T-helper 17 cell (primary cell): ENCODE data around the gene FBLN2. TPM values are rescaled to one million over a fixed set of nuclear protein-coding genes. Genes with fewer than 3 reads are reported as not detected.
A peak's percentile ranks its signal among the peaks of the same experiment; 100 is the strongest.

Source experiments
- ATAC-seq: fragments of 150-1000 bp; cut with Tn5 transposase; 2 replicates; pipeline ENCODE4 v1.10.0; 2021; ENCODE audit warnings: mild to moderate bottlenecking, moderate library complexity
- DNase-seq, 3 donors: peaks; one replicate each; pipeline versions ENCODE4 v3.0.0 to v3.0.0-alpha.2; 2020 to 2021
- H3K9me3 ChIP-seq: one replicate; pipeline ENCODE4 v1.7.0; 2013; ENCODE audit warnings: low read length, mild to moderate bottlenecking; ENCODE audit not compliant: control insufficient read depth, poor library complexity, severe bottlenecking
- H3K27ac Mint-ChIP-seq: one replicate; pipeline ENCODE4 v1.8.0; 2022; ENCODE audit warnings: mild to moderate bottlenecking, moderate library complexity, mixed read lengths
- H3K27me3 Mint-ChIP-seq: one replicate; pipeline ENCODE4 v1.8.0; 2022; ENCODE audit warnings: mixed read lengths
- H3K36me3 Mint-ChIP-seq: one replicate; pipeline ENCODE4 v1.8.0; 2022; ENCODE audit warnings: low read depth, mixed read lengths
- H3K4me1 Mint-ChIP-seq: one replicate; pipeline ENCODE4 v1.8.0; 2022; ENCODE audit warnings: mild to moderate bottlenecking, mixed read lengths
- H3K4me3 Mint-ChIP-seq: one replicate; pipeline ENCODE4 v1.8.0; 2022; ENCODE audit warnings: mild to moderate bottlenecking, moderate library complexity, mixed read lengths
- total RNA-seq, 4 donors: library from RNA in 2 of 4; stranded (reverse) in 2 of 4; gene quantifications; one replicate each; pipeline ENCODE4 v1.2.3 and lab custom pipeline; 2022 to 2026

FBLN2 gene
- total RNA-seq, 2 donors from 2014 or later: 1.5 TPM; not detected in 1

DNA sequence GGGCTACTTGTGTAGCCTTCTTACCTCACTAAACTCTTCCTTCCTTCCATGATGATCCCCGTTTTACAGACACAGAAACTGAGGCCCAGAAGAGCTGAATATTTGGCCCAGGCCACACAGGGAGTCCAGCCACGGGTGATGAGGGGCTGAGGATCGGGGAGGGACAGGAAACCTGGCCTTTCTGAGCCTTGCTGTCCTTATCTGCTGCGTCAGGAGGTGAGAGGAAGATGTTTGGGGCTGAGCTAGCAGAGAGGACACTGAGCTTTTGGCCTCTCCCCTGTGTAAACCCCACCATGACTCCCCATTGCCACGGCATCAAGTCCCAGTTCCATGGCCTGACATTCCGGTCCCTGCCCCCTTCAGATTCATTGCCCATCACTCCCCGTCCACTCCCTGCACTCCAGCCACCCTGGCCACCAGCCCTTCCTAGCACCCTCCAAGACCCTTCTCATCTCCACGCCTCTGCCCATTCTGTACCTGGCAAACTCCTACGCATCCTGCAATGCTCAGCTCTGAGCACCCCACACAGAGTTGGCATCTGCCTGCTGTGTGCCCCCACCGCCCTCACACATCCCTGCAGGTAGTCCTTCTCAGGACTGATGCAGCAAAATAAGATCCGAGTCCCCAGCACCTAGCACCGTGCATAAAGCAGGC lies 103.0 kb downstream of the FBLN2 start:
- DNase-seq (no peak), ATAC-seq (no peak)
- Mint-ChIP-seq H3K27me3 (peaks cover 14% of the 10 kb centered on the region), H3K36me3 (no peaks in the 10 kb centered on the region), H3K4me1 (peaks cover 53% of the 10 kb centered on the region), H3K4me3 (peak overlapping the region; percentile 41), H3K27ac (peak overlapping the region; percentile 77)
- no peaks in the 10 kb centered on the region for H3K9me3 ChIP-seq

GRCh38 chr3:13652728-13653127 lies 103.8 kb downstream of the FBLN2 start:
- Mint-ChIP-seq H3K36me3 (no peaks in the 10 kb centered on the region), H3K4me3 (peak overlapping the region; percentile 66), H3K27me3 (peaks cover 15% of the 10 kb centered on the region), H3K27ac (peak overlapping the region; percentile 77), H3K4me1 (peaks cover 53% of the 10 kb centered on the region)
- DNase-seq: no peak
- ATAC-seq: no peak
- H3K9me3 ChIP-seq: no peaks in the 10 kb centered on the region

GRCh38 chr3:13653631-13654279 lies 104.8 kb downstream of the FBLN2 start:
- no peak for DNase-seq
- no peaks in the 10 kb centered on the region for H3K9me3 ChIP-seq
- Mint-ChIP-seq H3K4me1 (peaks cover 51% of the 10 kb centered on the region), H3K27me3 (peaks cover 9% of the 10 kb centered on the region), H3K27ac (peak overlapping the region; percentile 82), H3K36me3 (no peaks in the 10 kb centered on the region), H3K4me3 (peak overlapping the region; percentile 85)
- ATAC-seq: no peak

DNA sequence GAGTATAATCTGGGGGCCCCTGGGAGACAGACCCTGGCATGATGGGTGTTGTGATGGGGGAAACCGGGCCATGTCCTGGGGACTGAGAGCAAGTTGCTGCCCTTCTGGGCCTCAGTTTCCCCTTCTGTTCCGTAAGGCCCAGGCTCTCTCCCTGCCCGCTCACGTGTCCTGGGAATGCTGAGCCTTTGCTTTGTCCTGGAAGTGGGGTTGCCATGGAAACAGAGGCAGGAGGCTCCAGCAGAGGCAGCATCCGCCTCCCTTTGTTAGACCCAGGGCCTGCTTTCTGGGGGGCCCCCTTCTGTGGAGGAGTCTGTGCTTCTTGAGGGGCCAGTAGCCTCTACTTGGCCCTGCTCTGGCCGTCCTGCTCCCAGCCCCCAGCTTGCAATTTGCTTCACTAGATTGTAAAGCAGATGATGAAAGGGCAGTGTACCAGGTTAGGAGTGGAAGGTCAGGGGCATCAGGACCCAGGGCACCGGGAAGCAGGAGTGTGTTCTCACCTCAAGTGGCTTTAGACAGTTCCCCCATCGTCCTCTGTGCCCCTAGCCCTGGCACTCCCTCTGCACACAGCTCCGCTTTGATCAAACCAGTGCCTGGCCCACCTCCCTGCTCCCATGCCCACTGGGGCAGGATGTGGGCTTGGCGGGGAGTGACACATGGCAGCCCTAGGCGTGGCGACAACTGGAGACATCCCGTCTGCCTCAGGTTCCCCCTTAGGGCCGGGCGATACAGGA lies 105.6 kb downstream of the FBLN2 start:
- Mint-ChIP-seq H3K4me3 (peak overlapping the region; percentile 85), H3K36me3 (no peaks in the 10 kb centered on the region), H3K4me1 (peaks cover 51% of the 10 kb centered on the region), H3K27ac (peak overlapping the region; percentile 82), H3K27me3 (peaks cover 9% of the 10 kb centered on the region)
- no peaks in the 10 kb centered on the region for H3K9me3 ChIP-seq
- ATAC-seq: peak; percentile 52
- peak in 2 of 3 donors; percentile 23 to 26 for DNase-seq

DNA sequence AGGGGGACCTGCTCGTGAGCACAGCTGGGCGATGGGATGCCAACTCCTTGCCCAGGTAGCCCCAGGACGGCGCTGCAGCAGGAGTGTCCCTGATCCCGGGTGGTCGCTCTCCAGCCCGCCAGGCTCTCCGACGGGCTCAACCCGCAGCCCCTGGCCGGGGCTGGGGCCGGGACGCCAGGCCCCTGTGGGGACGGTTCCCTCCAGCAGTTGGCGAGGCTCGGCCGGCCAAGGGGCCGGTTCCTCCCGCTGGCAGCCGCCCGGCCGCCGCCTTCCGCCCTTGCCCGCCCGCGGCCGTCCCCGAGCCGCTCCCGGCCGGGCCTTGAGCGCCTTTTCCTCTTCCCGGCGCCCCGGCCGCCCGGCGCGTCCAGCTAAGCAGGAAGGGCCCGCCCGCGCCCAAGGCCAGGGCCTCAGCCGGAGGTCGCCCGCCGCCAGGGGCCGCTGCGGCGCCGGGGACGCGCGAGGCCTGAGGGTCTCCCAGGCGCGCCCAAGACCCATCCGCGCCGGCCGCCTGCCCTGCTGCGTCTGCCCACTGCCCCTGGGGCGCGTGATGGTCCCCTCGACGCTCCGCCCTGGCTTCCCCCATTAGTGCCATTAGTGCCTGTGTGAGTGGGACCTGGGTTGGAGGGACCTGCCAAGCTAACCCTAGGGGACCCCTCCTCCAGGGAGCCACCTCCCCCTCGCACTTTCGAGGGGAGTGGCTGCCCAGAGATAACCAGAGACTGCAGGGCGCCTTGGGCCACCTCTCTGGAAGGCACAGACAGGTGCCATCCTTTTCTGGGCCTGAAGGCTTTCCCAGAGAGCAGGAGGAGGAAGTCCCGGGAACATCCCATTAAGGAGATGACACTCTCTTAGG lies 106.4 kb downstream of the FBLN2 start:
- H3K9me3 ChIP-seq: no peaks in the 10 kb centered on the region
- Mint-ChIP-seq H3K27me3 (peaks cover 9% of the 10 kb centered on the region), H3K27ac (peak overlapping the region; percentile 83), H3K36me3 (no peaks in the 10 kb centered on the region), H3K4me3 (peak overlapping the region; percentile 85), H3K4me1 (peaks cover 49% of the 10 kb centered on the region)
- DNase-seq (peak; percentile 17 to 29 (median 26)), ATAC-seq (no peak)

- ATAC-seq (no peak), DNase-seq (no peak)
- H3K4me3 Mint-ChIP-seq: no peak overlapping the region
- H3K36me3 Mint-ChIP-seq: no peaks in the 10 kb centered on the region
- H3K4me1 Mint-ChIP-seq: peaks cover 37% of the 10 kb centered on the region
- peaks cover 9% of the 10 kb centered on the region for H3K27me3 Mint-ChIP-seq
- no peaks in the 10 kb centered on the region for H3K9me3 ChIP-seq
- H3K27ac Mint-ChIP-seq: no peak overlapping the region
Measured at GRCh38 chr3:13656584-13657301, 107.8 kb downstream of the FBLN2 start.

- ATAC-seq: peak; percentile 91
- Mint-ChIP-seq H3K36me3 (no peaks in the 10 kb centered on the region), H3K27me3 (peaks cover 9% of the 10 kb centered on the region), H3K4me1 (peaks cover 27% of the 10 kb centered on the region), H3K4me3 (no peak overlapping the region), H3K27ac (no peak overlapping the region)
- no peaks in the 10 kb centered on the region for H3K9me3 ChIP-seq
- peak; percentile 39 to 67 (median 50) for DNase-seq
Measured at GRCh38 chr3:13657660-13658435, 108.9 kb downstream of the FBLN2 start.

DNA sequence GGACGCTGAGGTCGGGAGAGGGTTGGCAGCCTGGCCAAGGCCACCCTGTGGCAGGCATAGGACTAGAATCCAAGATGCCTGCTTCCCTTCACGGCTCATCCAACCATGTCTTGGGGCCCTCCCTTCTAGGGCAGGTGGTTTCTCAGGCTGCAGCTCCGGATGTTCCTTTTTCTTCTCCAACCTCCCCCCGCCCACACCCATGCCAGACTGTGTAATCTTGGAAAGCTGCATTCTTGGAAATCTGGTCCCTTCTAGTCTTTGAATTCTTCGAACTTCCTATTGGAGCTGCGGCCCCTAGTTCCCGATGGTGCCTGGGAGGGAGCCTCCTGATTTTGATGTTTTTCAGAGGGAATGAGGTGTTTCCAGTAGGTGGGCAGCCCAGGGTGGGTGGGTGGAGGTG lies 109.8 kb downstream of the FBLN2 start:
- no peaks in the 10 kb centered on the region for H3K9me3 ChIP-seq
- peaks cover 21% of the 10 kb centered on the region for H3K4me1 Mint-ChIP-seq
- no peaks in the 10 kb centered on the region for H3K36me3 Mint-ChIP-seq
- H3K27ac Mint-ChIP-seq: no peak overlapping the region
- DNase-seq (no peak), ATAC-seq (no peak)
- no peak overlapping the region for H3K4me3 Mint-ChIP-seq
- H3K27me3 Mint-ChIP-seq: peaks cover 9% of the 10 kb centered on the region

DNA sequence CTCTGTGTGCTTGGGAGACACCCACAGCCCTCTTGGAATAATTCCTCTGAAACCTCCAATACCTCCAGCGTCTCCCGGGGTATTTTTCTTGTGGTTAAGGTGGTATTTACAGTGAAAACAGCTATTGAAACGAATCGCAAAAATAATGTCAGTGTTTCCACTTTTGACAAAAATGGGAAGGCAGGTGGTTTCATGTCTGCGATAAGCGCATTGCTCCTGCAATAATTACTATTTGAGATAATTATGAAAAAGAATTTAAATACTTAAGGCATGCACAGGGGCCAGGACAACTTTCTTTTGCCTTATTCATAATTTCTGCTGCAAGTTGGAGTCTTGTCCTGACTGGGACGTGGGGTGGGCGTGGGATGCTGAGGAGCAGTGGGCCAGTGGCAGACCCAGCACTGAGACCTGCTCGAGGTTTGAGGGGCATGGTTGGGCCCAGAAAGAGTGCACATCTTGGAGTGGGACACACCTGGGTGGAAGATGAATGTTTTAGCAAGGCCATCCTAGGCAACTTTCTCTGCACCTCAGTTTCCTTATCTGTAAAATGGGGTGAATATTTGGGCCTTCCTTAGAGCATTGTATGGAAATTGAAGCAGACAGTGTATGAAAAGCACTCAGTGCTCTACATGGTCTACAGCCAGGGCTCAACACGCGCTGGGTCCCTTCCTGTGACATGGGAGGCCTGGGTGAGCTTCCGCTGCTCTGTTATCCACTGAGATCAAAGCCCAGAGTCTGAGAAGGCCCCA lies 110.5 kb downstream of the FBLN2 start:
- H3K4me1 Mint-ChIP-seq: peaks cover 17% of the 10 kb centered on the region
- no peak overlapping the region for H3K27ac Mint-ChIP-seq
- H3K9me3 ChIP-seq: no peaks in the 10 kb centered on the region
- H3K27me3 Mint-ChIP-seq: peaks cover 9% of the 10 kb centered on the region
- no peak for DNase-seq
- H3K36me3 Mint-ChIP-seq: no peaks in the 10 kb centered on the region
- H3K4me3 Mint-ChIP-seq: no peak overlapping the region
- no peak for ATAC-seq

DNA sequence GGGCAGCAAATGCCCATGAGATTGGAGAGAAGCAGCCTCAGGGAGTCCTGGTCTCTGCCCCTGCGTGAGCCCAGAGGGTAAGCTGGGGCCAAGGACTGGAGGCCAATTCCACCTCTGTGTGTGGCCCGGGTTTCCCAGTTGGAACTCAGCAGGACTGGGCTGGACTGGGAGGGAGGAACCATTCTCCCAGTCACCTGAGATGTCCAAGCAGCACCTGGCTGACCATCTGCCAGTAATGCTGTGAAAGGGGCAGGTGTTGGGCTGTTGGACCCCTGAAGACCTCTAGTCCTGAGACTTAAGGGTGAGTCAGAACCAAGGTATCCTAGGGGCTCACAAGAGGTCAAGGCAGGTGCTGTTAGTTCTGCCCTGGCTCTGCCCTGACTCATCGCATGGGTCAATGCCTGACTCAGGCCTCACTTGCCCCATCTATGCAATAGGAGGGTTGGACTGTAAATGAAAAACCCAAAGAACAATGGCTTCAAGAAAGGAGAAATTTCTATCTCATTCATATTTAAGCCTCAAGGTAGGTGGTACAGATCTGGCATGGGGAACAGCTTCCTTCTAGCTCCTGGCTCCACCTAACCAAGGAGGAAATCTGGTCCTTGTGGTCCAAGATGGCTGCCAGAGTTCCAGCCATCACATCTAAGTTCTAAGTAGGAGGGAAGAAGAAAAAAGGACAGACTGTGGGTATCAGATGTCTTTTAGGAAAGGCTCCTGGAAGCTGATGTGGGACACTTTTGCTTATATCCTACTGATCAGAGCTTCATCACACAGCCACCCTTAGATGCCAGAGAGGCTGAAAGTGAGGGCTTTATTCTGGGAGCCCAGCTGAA lies 111.3 kb downstream of the FBLN2 start:
- Mint-ChIP-seq H3K4me1 (peaks cover 17% of the 10 kb centered on the region), H3K36me3 (no peaks in the 10 kb centered on the region), H3K4me3 (no peak overlapping the region), H3K27me3 (peaks cover 13% of the 10 kb centered on the region), H3K27ac (peak overlapping the region; percentile 21)
- DNase-seq (no peak), ATAC-seq (no peak)
- H3K9me3 ChIP-seq: no peaks in the 10 kb centered on the region

- no peaks in the 10 kb centered on the region for H3K9me3 ChIP-seq
- DNase-seq (no peak), ATAC-seq (no peak)
- peaks cover 17% of the 10 kb centered on the region for H3K27me3 Mint-ChIP-seq
- no peaks in the 10 kb centered on the region for H3K36me3 Mint-ChIP-seq
- peaks cover 10% of the 10 kb centered on the region for H3K4me1 Mint-ChIP-seq
- no peak overlapping the region for H3K4me3 Mint-ChIP-seq
- H3K27ac Mint-ChIP-seq: no peak overlapping the region
Measured at GRCh38 chr3:13661121-13661520, 112.2 kb downstream of the FBLN2 start.
